ENCODE results near the gene CPE.

CPE gene

GRCh38 chr4:165517216-165517615 is 138.4 kb downstream of the CPE start:
- no peaks in the 10 kb centered on the region for H3K27me3 ChIP-seq (ENCODE audit: insufficient read depth, poor library complexity, severe bottlenecking)
- H3K27ac ChIP-seq (replicated peaks): no peak overlapping the region
- H3K4me3 ChIP-seq (replicated peaks; ENCODE audit: insufficient read depth, low read length): no peak overlapping the region
- TF ChIP-seq REST (IDR thresholded peaks at IDR 0.05; ENCODE audit: insufficient replicate concordance, low read depth) (no peak), CTCF (IDR thresholded peaks at IDR 0.05; ENCODE audit: insufficient read depth, low read length) (no peak), POLR2AphosphoS5 (IDR thresholded peaks at IDR 0.05; ENCODE audit: low read depth) (no peak), SPI1 (IDR thresholded peaks at IDR 0.05; ENCODE audit: borderline replicate concordance, low read depth) (no peak), GABPA (IDR thresholded peaks at IDR 0.05; ENCODE audit: low read depth) (no peak)
- no peak for DNase-seq (ENCODE audit: low read depth in 1 of 2, low spot score in 1 of 2)

- TF ChIP-seq GABPA (IDR thresholded peaks at IDR 0.05; ENCODE audit: low read depth) (no peak), CTCF (IDR thresholded peaks at IDR 0.05; ENCODE audit: insufficient read depth, low read length) (no peak), POLR2AphosphoS5 (IDR thresholded peaks at IDR 0.05; ENCODE audit: low read depth) (no peak), SPI1 (IDR thresholded peaks at IDR 0.05; ENCODE audit: borderline replicate concordance, low read depth) (no peak), REST (IDR thresholded peaks at IDR 0.05; ENCODE audit: insufficient replicate concordance, low read depth) (no peak)
Observed at GRCh38 chr4:165518024-165518616, 139.3 kb downstream of the CPE start.

GRCh38 chr4:165518686-165519085 is 139.9 kb downstream of the CPE start:
- no peaks in the 10 kb centered on the region for H3K27me3 ChIP-seq (ENCODE audit: insufficient read depth, poor library complexity, severe bottlenecking)
- H3K27ac ChIP-seq (replicated peaks): no peak overlapping the region
- no peak overlapping the region for H3K4me3 ChIP-seq (replicated peaks; ENCODE audit: insufficient read depth, low read length)
- TF ChIP-seq POLR2AphosphoS5 (IDR thresholded peaks at IDR 0.05; ENCODE audit: low read depth) (no peak), CTCF (IDR thresholded peaks at IDR 0.05; ENCODE audit: insufficient read depth, low read length) (no peak), REST (IDR thresholded peaks at IDR 0.05; ENCODE audit: insufficient replicate concordance, low read depth) (no peak)
- DNase-seq (ENCODE audit: low read depth in 1 of 2, low spot score in 1 of 2): no peak

More at GRCh38 chr4:165518024-165518616, 139.3 kb downstream of the CPE start:
- no peak for DNase-seq (ENCODE audit: low read depth in 1 of 2, low spot score in 1 of 2)
- Histone ChIP-seq H3K27me3 (ENCODE audit: insufficient read depth, poor library complexity, severe bottlenecking) (no peaks in the 10 kb centered on the region), H3K4me3 (replicated peaks; ENCODE audit: insufficient read depth, low read length) (no peak overlapping the region), H3K27ac (replicated peaks) (no peak overlapping the region)

Measured in HL-60 (cell line).